LNCaP clone FGC (cell line): ENCODE results near the gene HTT.

Experiments
- DNase-seq: peaks from one replicate; pipeline ENCODE4 v3.0.0-alpha.2; 2011; ENCODE audit warnings: low read depth
- H3K4me3 ChIP-seq: 2 replicates; pipeline ENCODE4 v1.5.1; 2011; ENCODE audit warnings: mild to moderate bottlenecking, low read depth, low read length, control low read depth
- CTCF ChIP-seq: IDR thresholded peaks from 2 replicates; pipeline ENCODE4 v1.5.1; 2012; ENCODE audit warnings: mild to moderate bottlenecking; ENCODE audit not compliant: control insufficient read depth, insufficient read depth; ENCODE audit errors: extremely low read depth

HTT gene

GRCh38 chr4:3262208-3263052, 187.9 kb downstream of the HTT start:
- no peak overlapping the region for H3K4me3 ChIP-seq
- no peak for TF ChIP-seq CTCF
- DNase-seq = no peak

GRCh38 chr4:3263053-3263875, 188.8 kb downstream of the HTT start:
- no peak overlapping the region for H3K4me3 ChIP-seq
- TF ChIP-seq CTCF = no peak
- no peak for DNase-seq

GRCh38 chr4:3263876-3264193, 189.4 kb downstream of the HTT start:
- no peak for DNase-seq
- no peak for TF ChIP-seq CTCF
- no peak overlapping the region for H3K4me3 ChIP-seq

GRCh38 chr4:3266076-3266475, 191.6 kb downstream of the HTT start:
- no peak for TF ChIP-seq CTCF
- DNase-seq = no peak
- no peak overlapping the region for H3K4me3 ChIP-seq

GRCh38 chr4:3267576-3268394, 193.3 kb downstream of the HTT start:
- TF ChIP-seq CTCF = no peak
- no peak for DNase-seq
- H3K4me3 ChIP-seq = no peak overlapping the region

- TF ChIP-seq CTCF = no peak
- H3K4me3 ChIP-seq = no peak overlapping the region
- DNase-seq = no peak
These were observed 194.1 kb downstream of the HTT start for GRCh38 chr4:3268395-3269104.
